Activated CD8-positive, alpha-beta T cell treated with anti-CD3 and anti-CD28 coated beads for 36 hours (primary cell): Measurements from ENCODE around the gene C4orf33. TPM values are rescaled to one million over a fixed set of nuclear protein-coding genes. Genes with fewer than 3 reads are reported as not detected.

Experiments
- ATAC-seq: fragments of 200-7000 bp; cut with Tn5 transposase; one replicate; pipeline ENCODE4 v1.10.0; 2021; ENCODE audit warnings: mild to moderate bottlenecking, moderate library complexity
- CTCF ChIA-PET: fragments of 350-600 bp; sonication (Branson Sonifier 250); formaldehyde crosslinking; loops from one replicate; lab custom pipeline; 2021; ENCODE audit warnings: antibody characterized with exemption; lab: Charles Lee
- POLR2A ChIA-PET: fragments of 350-600 bp; sonication (Branson Sonifier 250); formaldehyde crosslinking; loops from one replicate; lab custom pipeline; 2021; ENCODE audit warnings: antibody characterized with exemption; lab: Charles Lee
- DNase-seq: peaks from one replicate; pipeline ENCODE4 v3.0.0-alpha.2; 2020
- H3K27ac Mint-ChIP-seq: one replicate; pipeline ENCODE4 v1.8.0; 2021; ENCODE audit warnings: mild to moderate bottlenecking, mixed read lengths
- H3K27me3 Mint-ChIP-seq: one replicate; pipeline ENCODE4 v1.8.0; 2021; ENCODE audit warnings: mixed read lengths
- H3K36me3 Mint-ChIP-seq: one replicate; pipeline ENCODE4 v1.8.0; 2021; ENCODE audit warnings: low read depth, mixed read lengths
- H3K4me1 Mint-ChIP-seq: one replicate; pipeline ENCODE4 v1.8.0; 2021; ENCODE audit warnings: low read depth, mixed read lengths
- H3K4me3 Mint-ChIP-seq: one replicate; pipeline ENCODE4 v1.8.0; 2021; ENCODE audit warnings: mild to moderate bottlenecking, moderate library complexity, mixed read lengths
- H3K9me3 Mint-ChIP-seq: one replicate; pipeline ENCODE4 v1.8.0; 2021; ENCODE audit warnings: mixed read lengths
- CTCF ChIP-seq: fragments of 200-600 bp; IDR thresholded peaks from one replicate; pipeline ENCODE4 v1.8.0; 2022; ENCODE audit warnings: antibody characterized with exemption, mild to moderate bottlenecking
- intact Hi-C: fragments of 100-400 bp; cut with micrococcal nuclease; formaldehyde crosslinking; loops from one replicate; pipeline ENCODE4 v1.10.0; 2022
- total RNA-seq, 2 experiments: library from RNA; stranded (reverse); gene quantifications; one replicate each; pipeline ENCODE4 v1.2.3, GENCODE V29; 2021

The C4orf33 gene
- total RNA-seq, 2 experiments from 2014 or later: 15.0 to 15.6 TPM

GRCh38 chr4:129146639-129147038 is 50.7 kb downstream of the C4orf33 start:
- Mint-ChIP-seq H3K27me3 (peaks cover 18% of the 10 kb centered on the region), H3K4me3 (no peak overlapping the region), H3K27ac (no peak overlapping the region), H3K36me3 (no peaks in the 10 kb centered on the region), H3K4me1 (no peaks in the 10 kb centered on the region), H3K9me3 (no peaks in the 10 kb centered on the region)
- intact Hi-C loops: no loop called here
- DNase-seq (no peak), ATAC-seq (no peak)
- ChIA-PET CTCF (no interaction called here), POLR2A (no interaction called here)
- TF ChIP-seq CTCF: no peak

GRCh38 chr4:129148892-129149291 is 52.9 kb downstream of the C4orf33 start:
- TF ChIP-seq CTCF: no peak
- POLR2A ChIA-PET: no interaction called here

GRCh38 chr4:129149906-129150305 is 54.0 kb downstream of the C4orf33 start:
- Mint-ChIP-seq H3K4me1 (no peaks in the 10 kb centered on the region), H3K9me3 (no peaks in the 10 kb centered on the region), H3K27ac (no peak overlapping the region), H3K27me3 (peaks cover 17% of the 10 kb centered on the region), H3K36me3 (no peaks in the 10 kb centered on the region), H3K4me3 (no peak overlapping the region)
- DNase-seq: no peak
- POLR2A ChIA-PET: no interaction called here
- TF ChIP-seq CTCF: no peak
- CTCF ChIA-PET: interaction anchor here (1.0 kb wide), 1 partner anchor 367 kb away, joined by 3 read pairs; no protein-coding TSS in a partner anchor
- intact Hi-C loops: no loop called here
- no peak for ATAC-seq

More at GRCh38 chr4:129148892-129149291, 52.9 kb downstream of the C4orf33 start:
- Mint-ChIP-seq H3K27ac (no peak overlapping the region), H3K36me3 (no peaks in the 10 kb centered on the region), H3K9me3 (no peaks in the 10 kb centered on the region), H3K4me1 (no peaks in the 10 kb centered on the region), H3K4me3 (no peak overlapping the region), H3K27me3 (peaks cover 21% of the 10 kb centered on the region)
- no peak for ATAC-seq
- intact Hi-C loops: no loop called here
- CTCF ChIA-PET: no interaction called here
- DNase-seq: no peak

GRCh38 chr4:129152350-129152749 is 56.4 kb downstream of the C4orf33 start:
- ChIA-PET POLR2A (no interaction called here), CTCF (no interaction called here)
- intact Hi-C loops: no loop called here
- H3K27ac Mint-ChIP-seq: no peak overlapping the region
- DNase-seq: no peak
- no peaks in the 10 kb centered on the region for H3K9me3 Mint-ChIP-seq
- no peak for TF ChIP-seq CTCF
- H3K36me3 Mint-ChIP-seq: no peaks in the 10 kb centered on the region
- ATAC-seq: no peak
- no peak overlapping the region for H3K4me3 Mint-ChIP-seq
- H3K27me3 Mint-ChIP-seq: peaks cover 15% of the 10 kb centered on the region
- H3K4me1 Mint-ChIP-seq: no peaks in the 10 kb centered on the region

GRCh38 chr4:129153700-129154099 is 57.7 kb downstream of the C4orf33 start:
- ChIA-PET POLR2A (no interaction called here), CTCF (no interaction called here)
- Mint-ChIP-seq H3K4me3 (no peak overlapping the region), H3K9me3 (no peaks in the 10 kb centered on the region), H3K4me1 (no peaks in the 10 kb centered on the region), H3K27ac (no peak overlapping the region), H3K27me3 (peaks cover 12% of the 10 kb centered on the region), H3K36me3 (no peaks in the 10 kb centered on the region)
- DNase-seq (no peak), ATAC-seq (no peak)
- no peak for TF ChIP-seq CTCF
- intact Hi-C loops: no loop called here
